HG02840 (cell line): Measurements from ENCODE around the gene KIF22.
"Not testable (repeated sequence)": the region's sequence is repeated elsewhere in the genome, so short reads cannot be mapped to it uniquely, and the experiment has no call there.

Experiments
- ATAC-seq: cut with Tn5 transposase; IDR thresholded peaks from one replicate; pipeline ENCODE4 v1.9.1; 2021; ENCODE audit warnings: mild to moderate bottlenecking, moderate library complexity, moderate number of reproducible peaks; ENCODE audit not compliant: unreplicated experiment, low FRiP score

Gene KIF22

DNA sequence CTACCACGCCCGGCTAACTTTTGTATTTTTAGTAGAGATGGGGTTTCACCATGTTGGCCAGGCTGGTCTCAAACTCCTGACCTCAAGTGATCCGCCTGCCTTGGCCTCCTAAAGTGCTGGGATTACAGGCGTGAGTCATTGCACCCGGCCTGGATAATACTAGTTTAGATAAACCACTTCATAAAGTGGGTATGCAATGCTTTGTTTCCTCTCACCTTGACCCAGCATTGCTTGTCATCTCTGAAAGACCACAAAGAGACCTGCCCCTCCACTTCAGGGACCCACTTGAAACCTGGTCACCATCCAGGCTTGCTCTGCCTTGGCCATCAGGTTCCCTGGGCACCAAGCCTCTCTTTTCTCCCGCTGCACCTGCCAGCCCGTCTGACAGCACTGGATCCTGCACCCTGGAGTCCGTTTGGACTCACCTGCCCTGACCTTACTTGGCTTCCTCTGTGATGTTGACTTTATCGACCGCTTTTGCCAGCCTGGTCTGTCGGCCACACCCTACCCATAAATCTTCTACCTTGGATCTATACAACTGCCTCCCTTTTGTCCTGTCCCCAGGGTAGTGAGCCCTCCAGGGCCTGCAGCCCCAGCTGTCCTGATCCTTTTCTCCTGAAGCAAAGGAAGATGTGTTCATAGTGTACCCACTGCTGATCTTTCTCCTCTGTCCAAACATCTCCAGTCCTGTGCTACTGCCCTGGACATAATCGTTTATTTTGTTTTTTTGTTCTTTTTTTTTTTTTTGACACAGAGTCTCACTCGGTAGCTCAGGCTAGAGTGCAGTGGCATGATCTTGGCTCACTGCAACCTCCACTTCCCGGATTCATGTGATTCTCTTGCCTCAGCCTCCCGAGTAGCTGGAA lies 25.2 kb upstream of the KIF22 start:
- ATAC-seq, result no peak

DNA sequence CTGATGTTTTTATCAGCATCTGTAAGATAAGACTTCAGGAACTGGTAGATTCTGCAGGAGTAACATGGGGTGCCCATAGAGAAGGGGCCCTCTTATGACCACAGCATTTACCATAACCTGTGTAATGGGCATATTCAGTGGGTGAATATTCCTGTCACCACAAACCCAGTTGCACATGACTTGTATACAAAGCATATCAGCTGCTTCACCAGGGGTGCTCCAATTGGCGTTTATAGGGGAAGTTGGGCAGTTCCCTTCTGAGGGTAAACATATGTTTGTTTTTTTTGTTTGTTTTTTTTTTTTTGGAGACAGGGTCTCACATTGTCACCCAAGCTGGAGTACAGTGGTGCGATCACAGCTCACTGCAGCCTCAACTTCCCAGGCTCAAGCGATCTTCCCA lies 24.0 kb upstream of the KIF22 start:
- no peak for ATAC-seq

DNA sequence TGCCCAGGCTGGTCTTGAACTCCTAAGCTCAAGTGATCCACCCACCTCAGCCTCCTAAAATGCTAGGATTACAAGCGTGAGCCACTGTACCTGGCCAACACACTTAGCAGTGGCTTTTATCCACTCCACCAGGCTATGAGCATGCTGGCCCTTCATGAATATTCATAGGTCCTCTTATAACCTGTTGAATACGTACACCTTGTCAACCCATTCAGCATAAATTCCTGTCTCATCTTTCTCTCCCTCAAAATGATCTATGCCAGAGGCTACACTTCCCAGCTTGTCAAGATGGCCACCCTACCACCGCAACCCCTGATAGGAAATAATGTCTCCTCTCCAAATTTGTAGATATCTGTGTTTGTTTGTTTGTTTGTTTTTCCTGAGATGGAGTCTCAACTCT lies 23.5 kb upstream of the KIF22 start:
- no peak for ATAC-seq

DNA sequence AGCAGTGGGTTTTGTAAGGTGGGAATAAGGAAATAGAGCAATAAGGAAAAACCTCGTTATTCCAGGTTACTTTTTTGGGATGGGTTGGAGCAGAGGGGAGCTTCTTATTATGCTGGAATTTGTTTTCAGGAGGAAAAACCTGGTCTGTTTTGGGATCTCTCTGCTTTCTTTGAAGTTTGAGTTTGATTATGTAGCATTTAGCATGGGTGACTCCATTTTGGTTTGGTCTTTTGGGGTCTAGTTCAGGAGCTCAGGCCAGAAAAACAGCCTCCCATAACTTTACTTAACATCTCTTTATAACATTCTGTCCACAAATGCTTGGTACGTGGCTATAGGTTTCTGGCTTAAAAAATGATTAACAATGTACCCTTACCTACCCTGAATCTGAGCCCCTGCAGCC lies 21.0 kb upstream of the KIF22 start:
- ATAC-seq, result no peak

DNA sequence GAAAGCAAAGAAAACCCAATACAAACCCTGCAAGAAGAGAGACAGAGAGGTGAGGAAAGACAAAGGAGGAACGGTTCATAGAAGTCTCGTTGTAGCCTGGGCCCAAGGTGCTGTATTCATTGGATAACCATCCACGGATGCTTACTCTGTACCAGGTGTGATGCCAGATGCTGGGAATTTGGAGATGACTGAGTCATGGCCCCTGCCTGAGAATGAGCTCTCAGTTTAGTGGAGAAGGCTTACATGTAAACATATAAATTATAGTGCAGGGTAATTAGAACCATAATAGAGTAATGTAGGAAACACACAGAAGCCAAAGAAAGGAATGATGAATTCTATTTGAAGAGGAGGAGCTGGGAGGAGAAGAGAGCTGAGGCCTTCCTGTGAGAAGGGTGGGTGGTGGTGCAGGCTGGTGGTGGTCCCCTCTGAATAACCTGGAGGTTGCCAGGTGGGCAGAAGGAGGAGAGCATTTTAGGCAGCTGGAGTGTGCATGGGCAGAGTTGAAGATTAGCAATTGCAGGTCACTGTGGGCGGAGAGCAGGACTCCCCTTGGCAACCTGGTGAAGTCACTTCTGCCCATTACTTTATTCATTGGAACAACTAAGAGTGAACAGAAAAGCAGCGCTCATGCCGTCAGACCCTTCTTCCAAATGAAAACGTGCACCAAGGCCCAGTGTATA lies 20.2 kb upstream of the KIF22 start:
- no peak for ATAC-seq

DNA sequence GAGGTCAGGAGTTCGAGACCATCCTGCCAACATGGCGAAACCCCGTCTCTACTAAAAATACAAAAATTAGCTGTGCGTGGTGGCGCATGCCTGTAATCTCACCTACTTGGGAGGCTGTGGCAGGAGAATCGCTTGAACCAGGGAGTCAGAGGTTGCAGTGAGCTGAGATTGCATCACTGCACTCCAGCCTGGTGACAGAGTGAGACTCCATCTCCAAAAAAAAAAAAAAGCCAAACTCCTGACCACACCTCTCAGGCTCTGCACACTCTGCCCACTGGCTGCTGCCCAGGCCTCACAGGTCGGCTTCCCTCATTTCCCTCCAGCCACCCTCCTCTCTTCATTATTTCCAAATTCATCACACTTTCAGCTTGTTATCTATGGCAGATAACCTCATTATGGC lies 18.2 kb upstream of the KIF22 start:
- not testable (repeated sequence) for ATAC-seq

DNA sequence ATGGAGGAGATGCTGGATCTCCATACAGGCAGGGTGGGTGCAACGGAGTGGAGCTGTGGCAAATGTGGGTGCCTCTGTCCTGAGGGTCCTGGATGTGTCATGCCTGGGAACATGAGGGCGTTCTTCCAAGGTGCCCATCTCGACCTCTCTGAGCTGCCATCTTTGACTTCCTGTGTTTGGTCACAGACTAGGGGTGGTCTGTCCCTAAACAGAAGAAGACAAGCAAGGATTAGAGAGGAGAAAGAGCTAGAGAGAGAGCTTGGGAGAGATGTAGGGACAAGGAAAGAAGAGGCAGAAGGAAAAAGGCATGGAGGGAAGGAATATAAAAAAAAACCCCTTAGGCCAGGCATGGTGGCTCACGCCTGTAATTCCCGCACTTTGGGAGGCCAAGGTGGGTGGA lies 15.8 kb upstream of the KIF22 start:
- no peak for ATAC-seq

DNA sequence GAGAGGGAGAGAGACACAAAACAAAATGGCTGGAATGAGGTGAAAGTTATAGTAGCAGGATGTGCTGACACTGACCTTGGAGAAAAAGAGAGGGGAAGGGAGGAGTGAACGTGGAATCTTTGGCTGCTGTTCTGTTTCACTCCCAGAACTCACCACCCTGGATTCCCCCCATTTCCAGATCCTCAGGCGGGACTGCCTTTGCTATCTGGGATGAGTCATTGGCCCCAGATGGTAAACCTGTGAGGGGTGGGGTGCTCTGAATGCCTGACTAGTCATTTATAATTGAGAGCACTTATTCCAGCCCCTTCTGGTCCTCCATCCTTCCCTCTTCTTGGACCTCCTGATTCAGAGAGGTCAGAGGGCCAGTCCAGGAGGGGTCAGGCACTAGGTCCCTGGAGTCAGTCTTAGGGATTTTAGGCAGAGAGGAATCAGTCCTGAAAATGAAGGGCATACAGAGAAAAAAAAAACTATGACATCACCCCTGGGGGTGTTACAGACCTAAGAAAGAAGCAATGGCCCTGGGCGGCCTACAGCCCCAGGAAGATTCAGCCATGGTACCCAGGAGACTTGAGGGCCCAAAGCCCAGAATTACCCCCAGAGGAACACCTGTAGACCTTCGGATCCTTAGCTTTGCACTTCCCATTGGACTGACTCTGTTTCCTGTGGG lies 14.7 kb upstream of the KIF22 start:
- ATAC-seq, result no peak

DNA sequence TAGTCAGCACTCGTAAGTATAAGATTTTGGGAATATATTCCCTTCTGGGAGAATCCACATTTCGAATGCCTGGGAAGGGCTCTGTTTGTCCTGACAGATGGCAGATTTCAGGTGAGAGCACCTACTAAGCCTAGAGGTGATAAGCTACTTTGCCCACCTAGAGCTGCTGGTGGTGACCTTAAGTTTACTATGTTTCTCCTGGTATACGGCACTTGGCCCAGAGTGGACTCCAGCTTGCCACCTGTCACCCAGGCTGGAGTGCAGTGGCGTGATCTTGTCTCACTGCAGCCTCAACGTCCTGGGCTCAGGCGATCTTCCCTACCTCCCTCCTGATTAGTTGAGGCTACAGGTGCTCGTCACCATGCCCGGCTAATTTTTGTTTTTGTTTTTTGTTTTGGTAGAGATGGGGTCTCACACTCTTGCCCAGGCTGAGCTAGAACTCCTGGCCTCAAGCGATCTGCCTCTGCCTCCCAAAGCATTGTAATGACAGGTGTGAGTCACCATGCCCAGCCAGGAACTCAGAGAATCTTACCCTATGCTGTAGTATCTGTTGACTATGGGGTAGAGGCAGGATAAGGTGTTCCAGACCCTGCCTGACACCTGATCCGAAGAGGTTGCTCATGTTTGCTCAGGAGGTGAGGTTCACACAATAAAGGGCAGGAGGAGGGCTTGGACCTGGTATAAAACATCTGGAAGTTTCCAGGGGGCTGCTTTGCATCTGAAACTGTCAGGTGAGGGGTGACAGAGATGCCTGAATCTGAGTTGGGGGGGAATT lies 12.8 kb upstream of the KIF22 start, which contains the start of gene ZG16:
Gene ZG16, plus strand, starts transcription at position 681 of the 775 bp plus-strand sequence. CDS start 1,011 bp downstream, outside the sequence.
- ATAC-seq, result no peak

DNA sequence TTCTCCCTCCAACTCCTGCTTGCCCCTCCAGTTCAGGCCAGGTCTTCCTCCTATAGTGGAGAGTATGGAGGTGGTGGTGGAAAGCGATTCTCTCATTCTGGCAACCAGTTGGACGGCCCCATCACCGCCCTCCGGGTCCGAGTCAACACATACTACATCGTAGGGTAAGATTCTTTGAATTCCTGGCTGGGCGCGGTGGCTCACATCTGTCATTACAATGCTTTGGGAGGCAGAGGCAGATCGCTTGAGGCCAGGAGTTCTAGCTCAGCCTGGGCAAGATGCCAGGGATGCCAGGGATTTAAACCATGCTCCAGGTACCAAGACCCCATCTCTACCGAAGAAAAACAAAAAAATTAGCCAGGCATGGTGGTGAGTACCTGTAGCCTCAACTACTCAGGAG lies 11.1 kb upstream of the KIF22 start:
- no peak for ATAC-seq

DNA sequence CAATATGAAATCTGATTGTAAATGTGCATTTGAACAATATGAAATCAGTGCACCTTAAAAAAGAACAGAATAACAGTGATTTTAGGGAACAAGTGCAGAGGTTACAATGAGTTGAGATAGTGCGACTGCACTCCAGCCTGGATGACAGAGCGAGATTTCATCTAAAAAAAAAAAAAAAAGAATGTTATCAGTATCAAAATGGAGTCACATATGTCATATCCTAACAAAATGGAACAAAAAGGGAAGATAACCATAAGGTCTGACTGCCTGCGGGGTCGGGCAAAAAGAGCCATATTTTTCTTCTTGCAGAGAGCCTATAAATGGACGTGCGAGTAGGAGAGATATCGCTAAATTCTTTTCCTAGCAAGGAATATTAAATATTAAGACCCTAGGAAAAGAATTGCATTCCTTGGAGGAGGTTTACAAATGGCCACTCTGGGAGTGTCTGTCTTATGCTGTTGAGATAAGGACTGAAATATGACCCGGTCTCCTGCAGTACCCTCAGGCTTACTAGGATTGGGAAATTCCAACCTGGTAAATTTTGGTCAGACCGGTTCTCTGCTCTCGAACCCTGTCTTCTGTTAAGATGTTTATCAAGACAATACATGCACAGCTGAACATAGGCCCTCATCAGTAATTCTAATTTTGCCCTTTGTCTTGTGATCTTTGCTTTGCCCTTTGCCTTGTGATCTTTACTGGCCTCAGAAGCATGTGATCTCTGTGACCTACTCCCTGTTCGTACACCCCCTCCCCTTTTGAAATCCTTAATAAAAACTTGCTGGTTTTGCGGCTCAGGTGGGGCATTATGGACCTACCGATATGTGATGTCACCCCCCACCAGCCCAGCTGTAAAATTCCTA lies 7.2 kb upstream of the KIF22 start:
- not testable (repeated sequence) for ATAC-seq

DNA sequence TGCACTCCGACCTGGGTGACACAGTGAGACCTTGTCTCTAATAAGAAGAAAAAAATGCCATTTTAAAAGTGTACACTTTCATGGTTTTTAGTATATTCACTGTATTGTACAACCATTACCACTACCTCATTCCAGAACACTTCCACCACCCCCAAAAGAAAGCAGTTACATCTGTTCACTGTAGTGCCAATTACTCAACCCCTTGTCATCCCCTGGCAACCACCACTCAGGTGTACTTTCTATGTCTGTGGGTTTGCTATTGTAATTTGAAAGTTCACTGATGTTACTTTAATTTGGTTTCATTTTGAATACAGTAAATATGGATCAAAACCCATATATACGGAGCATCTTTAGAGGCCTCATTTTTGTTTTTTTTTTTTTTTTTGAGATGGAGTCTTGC lies 6.4 kb upstream of the KIF22 start:
- no peak for ATAC-seq

DNA sequence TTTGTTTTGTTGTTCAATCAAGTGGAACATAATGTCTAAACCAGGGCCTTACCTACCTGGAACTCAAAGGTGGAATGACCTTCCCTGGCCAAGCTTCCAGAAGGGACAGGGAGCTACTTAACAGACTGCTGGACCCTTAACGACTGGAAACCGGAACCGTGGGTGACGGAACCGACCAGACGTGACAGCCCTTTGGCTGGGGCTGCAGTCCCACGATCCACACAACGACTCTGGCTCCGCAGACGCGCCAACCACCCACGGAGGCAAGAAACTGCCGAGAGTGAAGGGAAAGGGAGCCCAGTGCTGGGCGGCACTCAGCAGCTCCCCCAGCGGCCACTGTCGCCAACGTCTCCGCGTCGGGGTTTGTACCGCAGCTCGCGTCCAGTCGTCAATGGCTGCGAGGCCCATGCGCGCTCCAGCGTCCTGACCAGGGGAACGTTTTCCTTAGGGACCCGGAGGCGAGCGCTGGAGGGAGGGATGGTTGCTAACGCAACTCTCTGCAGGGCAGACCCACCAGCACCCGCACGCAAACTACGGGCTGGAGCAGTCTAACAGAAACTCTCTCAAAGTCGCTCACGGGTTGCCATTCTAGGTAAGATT lies 5.5 kb upstream of the KIF22 start:
- ATAC-seq, result no peak

DNA sequence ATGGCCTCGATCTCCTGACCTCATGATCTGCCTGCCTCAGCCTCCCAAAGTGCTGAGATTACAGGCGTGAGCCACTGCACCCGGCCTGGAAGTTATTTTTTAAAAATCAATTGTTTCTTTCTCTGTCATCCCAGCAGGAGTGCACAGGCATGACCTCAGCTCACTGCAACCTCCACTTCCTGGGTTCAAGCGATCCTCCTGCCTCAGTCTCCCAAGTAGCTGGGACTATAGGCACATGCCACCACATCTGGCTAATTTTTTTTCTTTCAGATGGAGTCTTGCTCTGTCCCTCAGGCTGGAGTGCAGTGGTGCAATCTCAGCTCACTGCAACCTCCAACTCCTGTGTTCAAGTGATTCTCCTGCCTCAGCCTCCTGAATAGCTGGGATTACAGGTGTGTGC lies 3.4 kb upstream of the KIF22 start:
- not testable (repeated sequence) for ATAC-seq

DNA sequence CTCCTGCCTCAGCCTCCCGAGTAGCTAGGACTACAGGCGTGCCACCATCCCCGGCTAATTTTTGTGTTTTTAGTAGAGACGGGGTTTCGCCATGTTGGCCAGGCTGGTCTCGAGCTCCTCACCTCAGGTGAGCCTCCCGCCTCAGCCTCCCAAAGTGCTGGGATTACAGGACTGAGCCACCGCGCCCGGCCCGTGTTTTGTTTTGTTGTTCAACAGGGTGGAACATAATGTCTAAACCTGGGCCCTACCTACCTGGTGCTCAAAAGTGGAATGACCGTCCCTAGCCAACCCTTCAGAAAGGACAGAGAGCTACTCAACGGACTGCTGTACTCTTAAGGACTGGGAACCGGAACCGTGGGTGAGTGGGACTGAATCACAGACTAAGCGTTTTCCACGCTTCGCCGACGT lies 772 bp upstream of the KIF22 start:
- ATAC-seq, result no peak

DNA sequence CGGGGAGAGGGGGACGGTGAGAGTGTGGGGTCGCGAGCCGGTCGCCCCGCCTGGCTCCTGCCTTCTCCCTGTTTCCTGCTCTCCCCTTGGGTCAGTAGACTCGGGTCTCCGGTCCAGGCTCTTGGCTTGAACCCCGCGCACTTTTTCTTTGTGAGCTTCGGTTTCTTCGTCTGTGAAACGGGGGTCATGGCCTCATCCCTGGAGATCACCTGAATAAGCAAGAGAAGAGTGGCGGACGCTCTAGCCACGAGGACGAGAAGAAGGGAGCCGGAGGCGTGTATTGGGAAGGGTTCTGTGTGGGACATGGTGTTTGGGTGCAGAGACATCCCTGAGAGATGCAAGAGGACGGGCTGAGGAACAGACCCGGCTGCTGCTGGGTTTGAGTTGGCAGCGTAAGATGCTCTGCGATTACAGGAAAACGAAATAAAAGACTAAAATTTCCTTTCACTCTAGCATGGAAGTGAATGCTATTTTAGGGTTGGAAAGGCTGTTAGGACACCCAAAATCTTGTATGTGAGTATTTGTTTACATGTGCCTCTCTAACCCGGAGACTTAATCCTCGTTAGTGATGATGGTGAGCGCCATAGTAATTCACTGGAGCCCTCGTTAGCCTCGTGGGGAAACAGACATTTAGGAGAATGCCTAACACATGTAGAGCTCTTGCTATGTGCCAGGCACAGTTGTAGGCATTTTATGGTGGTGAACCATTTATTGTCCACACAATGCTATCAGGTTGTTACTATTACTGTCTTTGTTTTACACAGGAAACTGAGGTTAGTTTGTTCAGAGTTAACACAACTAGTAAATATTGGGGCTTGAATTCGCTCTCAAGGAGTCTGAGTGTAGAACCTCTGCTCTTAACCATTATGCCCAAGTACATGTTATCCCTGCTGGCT lies 646 bp downstream of the KIF22 start:
- ATAC-seq, result no peak

DNA sequence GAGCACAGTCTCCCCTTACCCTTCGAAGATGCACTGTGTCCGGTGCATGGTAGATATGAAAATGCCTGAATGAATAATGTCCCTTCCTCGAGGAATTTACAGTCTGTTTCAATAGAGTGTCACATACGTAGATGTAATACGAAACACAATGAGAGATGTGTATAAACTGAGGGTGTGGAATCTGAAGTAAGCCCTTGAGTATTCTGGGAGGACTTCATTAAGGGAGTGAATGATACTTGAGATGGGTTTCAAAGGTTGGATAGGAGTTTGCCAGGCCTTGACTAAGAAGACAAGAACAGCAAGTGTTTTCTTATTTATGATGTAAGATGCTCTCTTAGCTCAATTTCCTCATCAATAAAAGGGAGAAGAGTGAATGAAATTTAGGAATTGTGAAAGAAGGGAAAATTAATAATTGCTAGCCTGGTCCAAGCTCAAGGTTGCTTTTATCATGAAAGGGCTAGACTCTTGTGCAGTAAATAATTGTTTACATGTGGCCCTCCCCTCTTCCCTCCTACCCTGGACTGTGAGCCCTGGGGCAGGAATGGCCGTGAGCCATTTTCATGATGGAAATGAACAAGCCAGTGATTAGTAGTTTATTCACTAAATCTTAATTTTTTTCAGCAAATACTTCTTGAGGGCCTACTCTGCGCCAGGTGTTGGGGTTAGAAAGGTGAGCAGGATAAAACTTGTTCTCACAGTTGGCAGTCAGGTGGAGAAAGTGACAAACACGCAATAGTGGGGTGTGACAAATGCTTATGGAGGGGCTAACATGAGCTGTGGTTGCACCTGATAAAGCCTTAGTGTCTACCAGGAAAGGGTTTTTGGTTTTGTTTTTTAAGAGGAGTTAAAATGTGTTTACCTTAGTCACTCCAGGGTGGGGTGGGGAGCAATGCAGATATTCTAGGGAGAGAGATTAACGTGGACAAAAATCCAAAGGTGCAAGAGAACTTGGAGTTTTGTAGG lies 1.6 kb downstream of the KIF22 start:
- no peak for ATAC-seq
